Adipocyte (in vitro differentiated cells): Measurements from ENCODE around the gene EHMT1.

Source experiments
- DNase-seq: peaks from one replicate; pipeline ENCODE4 v3.0.0-alpha.2; 2015; ENCODE audit warnings: low read depth
- H3K27me3 ChIP-seq: replicated peaks from 2 replicates; pipeline ENCODE4 v1.7.0; 2013; ENCODE audit warnings: mild to moderate bottlenecking, low read length, moderate library complexity; ENCODE audit not compliant: control insufficient read depth, insufficient read depth
- H3K36me3 ChIP-seq: 2 replicates; pipeline ENCODE4 v1.7.0; 2013; ENCODE audit warnings: low read length, mild to moderate bottlenecking, moderate library complexity; ENCODE audit not compliant: control insufficient read depth, insufficient read depth, severe bottlenecking
- H3K4me1 ChIP-seq: 2 replicates; pipeline ENCODE4 v1.7.0; 2013; ENCODE audit warnings: mild to moderate bottlenecking, low read length, moderate library complexity; ENCODE audit not compliant: control insufficient read depth, insufficient read depth
- H3K4me3 ChIP-seq: 2 replicates; pipeline ENCODE4 v1.7.0; 2013; ENCODE audit warnings: mild to moderate bottlenecking, low read length, moderate library complexity
- H3K9ac ChIP-seq: 2 replicates; pipeline ENCODE4 v1.7.0; 2013; ENCODE audit warnings: mild to moderate bottlenecking, low read length, moderate library complexity
- H3K9me3 ChIP-seq: 2 replicates; pipeline ENCODE4 v1.7.0; 2013; ENCODE audit warnings: mild to moderate bottlenecking, low read length, moderate library complexity; ENCODE audit not compliant: control insufficient read depth

The EHMT1 gene

GRCh38 chr9:137639303-137640051 is 20.7 kb downstream of the EHMT1 start:
- Histone ChIP-seq H3K4me3 (peak overlapping the region; percentile 76), H3K9ac (peak overlapping the region; percentile 37), H3K4me1 (peaks cover 13% of the 10 kb centered on the region), H3K36me3 (peaks cover 5% of the 10 kb centered on the region), H3K9me3 (no peaks in the 10 kb centered on the region), H3K27me3 (no peaks in the 10 kb centered on the region)
- DNase-seq = no peak

- Histone ChIP-seq H3K36me3 (peaks cover 5% of the 10 kb centered on the region), H3K4me3 (no peak overlapping the region), H3K4me1 (peaks cover 13% of the 10 kb centered on the region), H3K9me3 (no peaks in the 10 kb centered on the region), H3K9ac (no peak overlapping the region), H3K27me3 (no peaks in the 10 kb centered on the region)
- no peak for DNase-seq
Measured at GRCh38 chr9:137640862-137641261, 22.1 kb downstream of the EHMT1 start.

DNA sequence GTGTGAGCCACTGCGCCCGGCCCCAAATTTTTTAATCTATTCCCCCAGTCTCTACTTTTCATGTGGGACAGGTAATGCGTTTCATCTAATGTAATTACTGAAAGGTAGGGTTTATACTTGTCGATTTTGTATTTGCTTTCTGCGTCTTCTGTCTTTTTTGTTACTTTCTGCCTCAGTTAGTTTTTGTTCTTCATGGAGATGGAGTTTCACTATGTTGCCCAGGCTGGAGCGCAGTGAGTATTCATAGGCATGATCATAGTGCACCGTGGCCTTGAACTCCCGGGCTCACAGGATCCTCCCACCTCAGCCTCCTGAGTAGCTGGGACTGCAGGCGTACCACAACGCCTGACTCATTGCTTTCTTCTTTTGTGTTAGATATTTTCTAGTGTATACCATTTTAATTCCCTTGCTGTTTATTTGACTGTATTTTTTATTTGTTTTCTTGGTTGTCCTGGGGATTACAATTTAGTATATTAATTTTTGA is 23.4 kb downstream of the EHMT1 start:
- DNase-seq = no peak
- peaks cover 5% of the 10 kb centered on the region for H3K36me3 ChIP-seq

GRCh38 chr9:137642892-137643291 is 24.1 kb downstream of the EHMT1 start:
- Histone ChIP-seq H3K9ac (no peak overlapping the region), H3K4me1 (peaks cover 13% of the 10 kb centered on the region), H3K36me3 (peaks cover 5% of the 10 kb centered on the region), H3K4me3 (no peak overlapping the region), H3K27me3 (no peaks in the 10 kb centered on the region), H3K9me3 (no peaks in the 10 kb centered on the region)
- DNase-seq = no peak

More for the DNA sequence above, 23.4 kb downstream of the EHMT1 start:
- Histone ChIP-seq H3K4me3 (no peak overlapping the region), H3K9me3 (no peaks in the 10 kb centered on the region), H3K27me3 (no peaks in the 10 kb centered on the region), H3K4me1 (peaks cover 13% of the 10 kb centered on the region), H3K9ac (no peak overlapping the region)

GRCh38 chr9:137643921-137644320 is 25.1 kb downstream of the EHMT1 start:
- H3K4me1 ChIP-seq = peaks cover 11% of the 10 kb centered on the region
- H3K9ac ChIP-seq = no peak overlapping the region
- H3K36me3 ChIP-seq = peaks cover 5% of the 10 kb centered on the region
- H3K27me3 ChIP-seq = no peaks in the 10 kb centered on the region
- no peak overlapping the region for H3K4me3 ChIP-seq
- H3K9me3 ChIP-seq = no peaks in the 10 kb centered on the region
- no peak for DNase-seq

DNA sequence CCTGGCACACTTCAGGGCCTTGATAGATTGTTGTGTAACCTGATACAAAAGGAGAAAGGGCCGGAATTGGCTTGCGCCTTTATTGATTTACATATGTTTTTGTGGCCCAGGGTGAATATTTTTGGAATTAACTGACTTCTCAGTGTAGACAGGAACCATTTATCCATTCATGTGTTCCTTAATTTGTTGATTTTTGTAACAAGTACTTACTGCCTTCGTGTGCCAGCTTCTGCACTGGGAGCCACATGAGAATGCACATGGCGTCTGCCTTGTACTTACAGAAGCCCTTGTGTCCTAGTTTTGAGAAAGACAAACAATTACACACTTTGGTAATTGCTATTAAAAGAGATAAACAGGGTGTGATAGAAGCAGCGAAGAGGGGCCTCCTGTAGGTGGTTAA is 26.4 kb downstream of the EHMT1 start:
- H3K36me3 ChIP-seq = peaks cover 5% of the 10 kb centered on the region
- H3K9ac ChIP-seq = no peak overlapping the region
- no peaks in the 10 kb centered on the region for H3K9me3 ChIP-seq
- H3K4me1 ChIP-seq = peaks cover 3% of the 10 kb centered on the region
- no peak overlapping the region for H3K4me3 ChIP-seq
- DNase-seq = no peak
- H3K27me3 ChIP-seq = no peaks in the 10 kb centered on the region

GRCh38 chr9:137646341-137646740 is 27.5 kb downstream of the EHMT1 start:
- no peaks in the 10 kb centered on the region for H3K9me3 ChIP-seq
- peaks cover 13% of the 10 kb centered on the region for H3K36me3 ChIP-seq
- H3K27me3 ChIP-seq = no peaks in the 10 kb centered on the region
- H3K4me3 ChIP-seq = no peak overlapping the region
- no peak for DNase-seq
- H3K9ac ChIP-seq = no peak overlapping the region
- peaks cover 3% of the 10 kb centered on the region for H3K4me1 ChIP-seq

DNA sequence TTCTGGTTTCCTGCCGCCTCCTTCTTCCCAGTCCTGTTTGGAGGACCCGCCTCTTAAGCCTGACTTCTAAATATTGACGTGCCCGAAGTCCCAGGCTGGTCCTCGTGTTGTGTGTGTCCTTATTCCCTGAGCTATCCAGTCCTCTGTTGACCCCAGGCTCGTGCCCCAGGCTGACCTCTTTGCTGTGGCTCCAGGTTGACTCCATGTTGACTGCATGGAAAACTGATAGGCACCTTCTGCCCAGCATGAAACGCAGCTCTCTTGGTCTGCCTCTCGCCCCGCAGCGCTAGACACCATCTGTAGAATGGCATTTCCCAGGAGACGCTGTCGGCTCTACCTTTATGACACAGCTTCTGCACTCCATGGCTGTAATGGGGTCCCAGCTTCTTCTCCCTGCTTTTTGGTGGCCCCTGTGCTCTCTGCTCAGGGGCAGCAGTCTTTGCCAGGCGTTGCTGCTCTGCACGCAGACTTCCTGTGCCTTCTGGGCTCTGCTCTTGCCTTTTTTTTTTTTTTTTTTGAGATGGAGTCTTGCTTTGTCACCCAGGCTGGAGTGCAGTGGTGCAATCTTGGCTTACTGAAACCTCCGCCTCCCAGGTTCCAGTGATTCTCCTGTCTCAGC is 28.4 kb downstream of the EHMT1 start:
- Histone ChIP-seq H3K27me3 (no peaks in the 10 kb centered on the region), H3K4me1 (peaks cover 3% of the 10 kb centered on the region), H3K9ac (no peak overlapping the region), H3K36me3 (peaks cover 22% of the 10 kb centered on the region), H3K4me3 (no peak overlapping the region), H3K9me3 (no peaks in the 10 kb centered on the region)
- DNase-seq = no peak

GRCh38 chr9:137648396-137648795 is 29.6 kb downstream of the EHMT1 start:
- DNase-seq = peak; percentile 27
- Histone ChIP-seq H3K27me3 (no peaks in the 10 kb centered on the region), H3K9ac (no peak overlapping the region), H3K9me3 (no peaks in the 10 kb centered on the region), H3K4me3 (no peak overlapping the region), H3K4me1 (peaks cover 3% of the 10 kb centered on the region), H3K36me3 (peaks cover 26% of the 10 kb centered on the region)

- H3K9me3 ChIP-seq = no peaks in the 10 kb centered on the region
- H3K9ac ChIP-seq = no peak overlapping the region
- H3K36me3 ChIP-seq = peaks cover 21% of the 10 kb centered on the region
- no peak overlapping the region for H3K4me3 ChIP-seq
- DNase-seq = no peak
- peaks cover 3% of the 10 kb centered on the region for H3K4me1 ChIP-seq
- no peaks in the 10 kb centered on the region for H3K27me3 ChIP-seq
Measured at GRCh38 chr9:137649553-137649952, 30.7 kb downstream of the EHMT1 start.

DNA sequence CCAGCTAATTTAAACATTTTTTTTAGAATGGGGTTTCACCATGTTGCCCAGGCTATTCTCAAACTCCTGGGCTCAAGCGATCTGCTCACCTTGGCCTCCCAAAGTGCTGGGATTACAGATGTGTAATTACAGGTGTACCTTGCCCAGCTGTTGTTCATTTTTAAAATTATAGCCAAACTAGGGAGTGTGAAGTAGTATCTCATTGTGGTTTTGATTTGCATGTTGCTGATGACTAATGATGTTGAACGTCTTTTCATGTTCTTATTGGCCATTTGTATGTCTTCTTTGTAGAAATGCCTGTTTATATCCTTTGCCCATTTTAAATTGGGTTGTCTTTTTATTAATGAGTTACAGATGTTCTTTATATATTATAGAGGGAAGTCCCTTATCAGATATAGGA is 31.5 kb downstream of the EHMT1 start:
- peaks cover 23% of the 10 kb centered on the region for H3K36me3 ChIP-seq
- no peaks in the 10 kb centered on the region for H3K27me3 ChIP-seq
- DNase-seq = no peak
- no peaks in the 10 kb centered on the region for H3K9me3 ChIP-seq
- no peak overlapping the region for H3K4me3 ChIP-seq
- H3K9ac ChIP-seq = no peak overlapping the region
- H3K4me1 ChIP-seq = peaks cover 3% of the 10 kb centered on the region
